B cell (primary cell): Measurements from ENCODE around the gene KCNK7. TPM values are rescaled to one million over a fixed set of nuclear protein-coding genes. Genes with fewer than 3 reads are reported as not detected.

Experiments
- ATAC-seq: fragments of 200-7000 bp; cut with Tn5 transposase; one replicate; pipeline ENCODE4 v1.10.0; 2021; ENCODE audit warnings: low read depth, mild to moderate bottlenecking, moderate number of reproducible peaks, moderate library complexity
- CTCF ChIA-PET: fragments of 350-600 bp; sonication (Branson Sonifier 250); formaldehyde crosslinking; loops from one replicate; lab custom pipeline; 2021; ENCODE audit warnings: antibody characterized with exemption, inconsistent platforms; lab: Charles Lee
- POLR2A ChIA-PET: fragments of 350-600 bp; sonication (Branson Sonifier 250); formaldehyde crosslinking; loops from one replicate; lab custom pipeline; 2021; ENCODE audit warnings: antibody characterized with exemption; lab: Charles Lee
- DNase-seq: peaks from one replicate; pipeline ENCODE4 v3.0.0; 2013
- H2AFZ ChIP-seq: 2 replicates; pipeline ENCODE4 v1.6.1; 2012; ENCODE audit warnings: mild to moderate bottlenecking, low read depth, low read length; ENCODE audit not compliant: insufficient read depth, poor library complexity, severe bottlenecking
- H3K27ac ChIP-seq, 2 donors: 1 replicate in 1 of 2; 2 replicates in 1 of 2; pipeline ENCODE4 v1.5.1; 2012 to 2013; ENCODE audit warnings: low read length in 2 of 2, mild to moderate bottlenecking in 2 of 2, moderate library complexity in 1 of 2
- H3K27me3 ChIP-seq, 4 experiments: fragments of 200-600 bp in 1 of 4; sonication (generic) in 1 of 4; replicated peaks in 1 of 4; 1 replicate in 2 of 4; 2 replicates in 2 of 4; pipeline versions ENCODE4 v1.6.1 to v1.7.0; 2013 to 2016; ENCODE audit warnings: low read length in 3 of 4, mild to moderate bottlenecking in 2 of 4, mixed read lengths in 1 of 4, moderate library complexity in 1 of 4; ENCODE audit not compliant: insufficient read depth in 4 of 4, control insufficient read depth in 3 of 4; ENCODE audit errors: control extremely low read depth in 1 of 4
- H3K36me3 ChIP-seq, 2 experiments: replicated peaks in 1 of 2; 1 replicate in 1 of 2; 2 replicates in 1 of 2; pipeline versions ENCODE4 v1.6.1 to v1.7.1; 2013; ENCODE audit warnings: low read length in 1 of 2; ENCODE audit not compliant: insufficient read depth in 2 of 2, control insufficient read depth in 1 of 2; ENCODE audit errors: control extremely low read depth in 1 of 2, extremely low read depth in 1 of 2
- H3K4me1 ChIP-seq, 2 donors: fragments of 200-600 bp in 1 of 2; sonication (generic) in 1 of 2; 1 replicate in 1 of 2; 2 replicates in 1 of 2; pipeline versions ENCODE4 v1.5.1 to v1.6.1; 2013 to 2017; ENCODE audit warnings: low read length in 2 of 2; ENCODE audit not compliant: control insufficient read depth in 2 of 2, insufficient read depth in 2 of 2
- H3K4me2 ChIP-seq: replicated peaks from 2 replicates; pipeline ENCODE3; 2012; ENCODE audit warnings: mild to moderate bottlenecking, low read depth, low read length; ENCODE audit not compliant: poor library complexity, severe bottlenecking
- H3K4me3 ChIP-seq, 5 experiments: fragments of 200-600 bp in 1 of 5; sonication (generic) in 1 of 5; 1 replicate in 3 of 5; 2 replicates in 2 of 5; pipeline versions ENCODE4 v1.5.1 to v1.7.0; 2011 to 2016; ENCODE audit warnings: low read length in 4 of 5, mild to moderate bottlenecking in 4 of 5, low read depth in 2 of 5, control low read depth in 1 of 5, moderate library complexity in 1 of 5; ENCODE audit not compliant: insufficient read depth in 1 of 5; ENCODE audit errors: control extremely low read depth in 1 of 5, extremely low read depth in 1 of 5
- H3K79me2 ChIP-seq: fragments of 200-600 bp; sonication (generic); one replicate; pipeline ENCODE4 v1.6.0; 2016; ENCODE audit warnings: low read length; ENCODE audit not compliant: control insufficient read depth, insufficient read depth
- H3K9ac ChIP-seq: fragments of 200-600 bp; sonication (generic); 2 replicates; pipeline ENCODE4 v1.6.1; 2017; ENCODE audit warnings: mild to moderate bottlenecking, low read length, moderate library complexity
- H3K9me3 ChIP-seq, 3 donors: one replicate each; pipeline versions ENCODE4 v1.6.1 to v1.7.1; 2013; ENCODE audit warnings: low read length in 2 of 3; ENCODE audit not compliant: control insufficient read depth in 2 of 3, insufficient read depth in 1 of 3; ENCODE audit errors: control extremely low read depth in 1 of 3
- H4K20me1 ChIP-seq: 2 replicates; pipeline ENCODE4 v1.6.0; 2012; ENCODE audit warnings: mild to moderate bottlenecking, low read length; ENCODE audit not compliant: insufficient read depth, control insufficient read depth, poor library complexity, severe bottlenecking
- H3K27ac Mint-ChIP-seq: one replicate; pipeline ENCODE4 v1.8.0; 2021; ENCODE audit warnings: mixed read lengths
- H3K27me3 Mint-ChIP-seq: one replicate; pipeline ENCODE4 v1.8.0; 2021; ENCODE audit warnings: mixed read lengths
- H3K4me1 Mint-ChIP-seq: one replicate; pipeline ENCODE4 v1.8.0; 2021; ENCODE audit warnings: mixed read lengths
- H3K4me3 Mint-ChIP-seq: one replicate; pipeline ENCODE4 v1.8.0; 2021; ENCODE audit warnings: mixed read lengths
- H3K9me3 Mint-ChIP-seq: one replicate; pipeline ENCODE4 v1.8.0; 2022; ENCODE audit warnings: mixed read lengths; ENCODE audit not compliant: insufficient read depth
- EZH2 ChIP-seq: IDR thresholded peaks from 2 replicates; pipeline ENCODE4 v1.6.1; 2012; ENCODE audit warnings: borderline replicate concordance, low read depth, mild to moderate bottlenecking, moderate library complexity, low read length; ENCODE audit not compliant: insufficient read depth, poor library complexity, severe bottlenecking
- WGBS: methylation state at CpG from one replicate; pipeline ENCODE4 v1.1.5; 2013; ENCODE audit warnings: missing lambda C conversion rate; ENCODE audit not compliant: insufficient coverage; 5-methylcytosine and 5-hydroxymethylcytosine counted together
- intact Hi-C: fragments of 100-400 bp; cut with micrococcal nuclease; formaldehyde crosslinking; loops from one replicate; pipeline ENCODE4 v1.10.0; 2022
- polyA plus RNA-seq: library from polyadenylated mRNA; depleted of rRNA; stranded (reverse); fragments of >200 nt; gene quantifications from 2 replicates; pipeline ENCODE4 v1.2.3, GENCODE V29; 2012
- total RNA-seq, 2 donors: library from RNA; stranded (reverse); fragments of 120-200 nt in 1 of 2; gene quantifications; 1 replicate in 1 of 2; 2 replicates in 1 of 2; pipeline versions ENCODE4 v1.2.3 to v1.2.4, GENCODE V29; 2013 to 2022
- TF ChIP-seq, protein P1 (sequence below): fragments of 200-600 bp; IDR thresholded peaks from one replicate; pipeline ENCODE4 v1.8.0; 2022; ENCODE audit warnings: antibody characterized with exemption, mild to moderate bottlenecking

Gene KCNK7
- total and polyA plus RNA-seq, 2 donors (not counting 1 experiment from before 2014, with no cell fraction given), result 2.2 to 3.5 TPM

DNA sequence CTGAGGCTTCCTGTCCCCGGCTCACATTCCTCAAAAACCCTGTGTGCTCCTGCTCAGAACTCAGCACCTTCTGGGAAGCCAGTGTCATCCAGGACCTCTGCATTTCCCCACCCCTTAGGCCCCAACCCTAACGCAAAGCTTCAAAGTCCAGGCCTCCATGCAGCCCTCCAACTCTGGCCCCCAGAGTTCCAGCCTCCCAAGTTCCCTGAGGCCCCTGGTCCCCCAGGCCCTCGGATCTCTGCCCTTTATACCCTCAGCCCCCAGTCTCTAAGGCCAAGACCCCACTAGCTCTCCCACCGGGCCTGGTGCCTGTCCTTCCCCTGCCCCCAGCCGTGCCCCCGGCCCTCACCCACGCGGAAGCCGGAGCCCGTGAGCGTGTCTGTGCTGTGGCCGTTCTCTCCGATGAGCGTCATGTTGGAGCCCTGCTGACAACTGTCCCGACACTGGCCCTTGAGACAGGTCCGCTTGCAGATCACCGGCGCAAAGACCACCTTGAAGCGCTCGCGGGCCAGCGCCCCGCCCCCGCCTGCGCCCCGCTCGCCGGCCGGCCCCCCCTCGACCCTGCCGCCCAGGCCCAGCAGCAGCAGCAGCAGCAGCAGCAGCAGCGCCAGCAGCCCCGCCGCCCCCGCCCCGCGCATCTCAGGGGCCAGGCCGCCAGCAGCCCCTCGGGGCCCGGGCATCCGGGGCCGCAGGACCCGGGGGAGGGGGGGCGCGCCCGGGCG, 38.2 kb downstream of the KCNK7 start:
- POLR2A ChIA-PET, result interaction anchor here (0.7 to 1.1 kb wide), 3 partner anchors 11 to 701 kb away, joined by 4 to 10 read pairs (median 5); no protein-coding TSS in a partner anchor
- Histone ChIP-seq H3K79me2 (peaks cover 38% of the 10 kb centered on the region), H2AFZ (peak overlapping the region; percentile 80), H3K4me2 (peak overlapping the region; percentile 99), H3K9ac (peak overlapping the region; percentile 64), H4K20me1 (no peaks in the 10 kb centered on the region), H3K9me3 (no peaks in the 10 kb centered on the region), H3K4me1 (peaks cover 17 to 40% of the 10 kb centered on the region in 2 donors), H3K27me3 (no peaks in the 10 kb centered on the region), H3K4me3 (peak overlapping the region in 4 of 5 experiments; percentile 10 to 62 (median 58)), H3K36me3 (no peaks in the 10 kb centered on the region), H3K27ac (peak overlapping the region; percentile 27)
- H3K27ac Mint-ChIP-seq, result peak overlapping the region; percentile 68
- intact Hi-C loops, result loop anchor here (1.0 kb wide), 1 partner anchor 13 kb away; the partner anchor contains the start of gene ZNRD2
- no peaks in the 10 kb centered on the region for H3K9me3 Mint-ChIP-seq
- WGBS, result 7% methylated on average over 47 of the region's 47 CpGs
- CTCF ChIA-PET, result interaction anchor here (1.2 to 1.8 kb wide), 3 partner anchors 11 to 17 kb away, joined by 3 to 9 read pairs (median 3); partner anchors contain the start of gene ZNRD2
- H3K27me3 Mint-ChIP-seq, result peaks cover 3% of the 10 kb centered on the region
- no peak for TF ChIP-seq EZH2
- TF ChIP-seq, protein P1, sequence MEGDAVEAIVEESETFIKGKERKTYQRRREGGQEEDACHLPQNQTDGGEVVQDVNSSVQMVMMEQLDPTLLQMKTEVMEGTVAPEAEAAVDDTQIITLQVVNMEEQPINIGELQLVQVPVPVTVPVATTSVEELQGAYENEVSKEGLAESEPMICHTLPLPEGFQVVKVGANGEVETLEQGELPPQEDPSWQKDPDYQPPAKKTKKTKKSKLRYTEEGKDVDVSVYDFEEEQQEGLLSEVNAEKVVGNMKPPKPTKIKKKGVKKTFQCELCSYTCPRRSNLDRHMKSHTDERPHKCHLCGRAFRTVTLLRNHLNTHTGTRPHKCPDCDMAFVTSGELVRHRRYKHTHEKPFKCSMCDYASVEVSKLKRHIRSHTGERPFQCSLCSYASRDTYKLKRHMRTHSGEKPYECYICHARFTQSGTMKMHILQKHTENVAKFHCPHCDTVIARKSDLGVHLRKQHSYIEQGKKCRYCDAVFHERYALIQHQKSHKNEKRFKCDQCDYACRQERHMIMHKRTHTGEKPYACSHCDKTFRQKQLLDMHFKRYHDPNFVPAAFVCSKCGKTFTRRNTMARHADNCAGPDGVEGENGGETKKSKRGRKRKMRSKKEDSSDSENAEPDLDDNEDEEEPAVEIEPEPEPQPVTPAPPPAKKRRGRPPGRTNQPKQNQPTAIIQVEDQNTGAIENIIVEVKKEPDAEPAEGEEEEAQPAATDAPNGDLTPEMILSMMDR, result no peak
- peak overlapping the region; percentile 81 for H3K4me3 Mint-ChIP-seq
- H3K4me1 Mint-ChIP-seq, result peaks cover 35% of the 10 kb centered on the region
- peak; percentile 28 for ATAC-seq
- DNase-seq, result no peak
